Activated CD8-positive, alpha-beta T cell treated with anti-CD3 and anti-CD28 coated beads for 36 hours (primary cell): ENCODE measurements around the gene PECR. TPM values are rescaled to one million over a fixed set of nuclear protein-coding genes. Genes with fewer than 3 reads are reported as not detected.

Experiments
- ATAC-seq: fragments of 200-7000 bp; cut with Tn5 transposase; one replicate; pipeline ENCODE4 v1.10.0; 2021; ENCODE audit warnings: mild to moderate bottlenecking, moderate library complexity
- CTCF ChIA-PET: fragments of 350-600 bp; sonication (Branson Sonifier 250); formaldehyde crosslinking; loops from one replicate; lab custom pipeline; 2021; ENCODE audit warnings: antibody characterized with exemption; lab: Charles Lee
- POLR2A ChIA-PET: fragments of 350-600 bp; sonication (Branson Sonifier 250); formaldehyde crosslinking; loops from one replicate; lab custom pipeline; 2021; ENCODE audit warnings: antibody characterized with exemption; lab: Charles Lee
- DNase-seq: peaks from one replicate; pipeline ENCODE4 v3.0.0-alpha.2; 2020
- H3K27ac Mint-ChIP-seq: one replicate; pipeline ENCODE4 v1.8.0; 2021; ENCODE audit warnings: mild to moderate bottlenecking, mixed read lengths
- H3K27me3 Mint-ChIP-seq: one replicate; pipeline ENCODE4 v1.8.0; 2021; ENCODE audit warnings: mixed read lengths
- H3K36me3 Mint-ChIP-seq: one replicate; pipeline ENCODE4 v1.8.0; 2021; ENCODE audit warnings: low read depth, mixed read lengths
- H3K4me1 Mint-ChIP-seq: one replicate; pipeline ENCODE4 v1.8.0; 2021; ENCODE audit warnings: low read depth, mixed read lengths
- H3K4me3 Mint-ChIP-seq: one replicate; pipeline ENCODE4 v1.8.0; 2021; ENCODE audit warnings: mild to moderate bottlenecking, moderate library complexity, mixed read lengths
- H3K9me3 Mint-ChIP-seq: one replicate; pipeline ENCODE4 v1.8.0; 2021; ENCODE audit warnings: mixed read lengths
- intact Hi-C: fragments of 100-400 bp; cut with micrococcal nuclease; formaldehyde crosslinking; loops from one replicate; pipeline ENCODE4 v1.10.0; 2022
- total RNA-seq, 2 experiments: library from RNA; stranded (reverse); gene quantifications; one replicate each; pipeline ENCODE4 v1.2.3, GENCODE V29; 2021
- TF ChIP-seq, protein P1 (sequence below): fragments of 200-600 bp; IDR thresholded peaks from one replicate; pipeline ENCODE4 v1.8.0; 2022; ENCODE audit warnings: antibody characterized with exemption, mild to moderate bottlenecking

The PECR gene
- total RNA-seq, 2 experiments from 2014 or later, result 21.1 to 22.5 TPM

DNA sequence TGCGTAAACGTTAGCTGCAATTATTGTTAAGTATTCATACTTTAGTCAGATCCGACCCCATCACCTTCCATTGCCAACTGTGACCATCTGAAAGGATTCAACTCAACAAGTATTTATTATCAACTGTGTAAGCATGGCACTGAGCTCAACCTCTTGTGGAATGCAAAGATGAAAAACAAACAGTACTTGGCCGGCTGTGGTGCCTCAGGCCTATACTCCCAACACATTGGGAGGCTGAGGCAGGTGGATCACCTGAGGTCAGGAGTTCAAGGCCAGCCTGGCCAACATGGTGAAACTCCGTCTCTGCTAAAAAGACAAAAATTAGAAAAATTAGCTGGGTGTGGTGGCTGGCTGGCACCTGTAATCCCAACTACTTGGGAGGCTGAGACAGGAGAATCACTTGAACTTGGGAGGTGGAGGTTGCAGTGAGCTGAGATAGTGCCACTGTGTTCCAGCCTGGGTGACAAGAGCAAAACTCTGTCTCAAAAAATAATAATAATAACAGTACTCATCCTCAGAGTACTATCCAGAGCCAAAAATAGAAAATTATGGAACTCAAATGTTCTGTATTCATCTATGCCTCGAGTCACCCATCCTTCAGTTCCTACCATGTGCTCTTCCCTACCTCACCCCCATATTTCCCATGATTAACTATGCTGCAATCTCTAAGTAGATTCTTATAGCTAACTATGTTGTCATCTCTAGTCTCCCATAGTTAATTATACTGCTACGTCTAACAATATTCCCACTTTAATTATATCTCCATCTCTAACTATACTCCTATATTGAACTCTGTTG, 59.6 kb downstream of the PECR start:
- H3K27me3 Mint-ChIP-seq, result no peaks in the 10 kb centered on the region
- no peak for DNase-seq
- POLR2A ChIA-PET, result no interaction called here
- no peak overlapping the region for H3K4me3 Mint-ChIP-seq
- no peaks in the 10 kb centered on the region for H3K36me3 Mint-ChIP-seq
- intact Hi-C loops, result no loop called here
- peaks cover 18% of the 10 kb centered on the region for H3K4me1 Mint-ChIP-seq
- ATAC-seq, result no peak
- no peak overlapping the region for H3K27ac Mint-ChIP-seq
- CTCF ChIA-PET, result interaction anchor here (0.7 to 7.0 kb wide), 11 partner anchors 9 to 101 kb away, joined by 3 to 89 read pairs (median 4); no protein-coding TSS in a partner anchor
- TF ChIP-seq, protein P1, sequence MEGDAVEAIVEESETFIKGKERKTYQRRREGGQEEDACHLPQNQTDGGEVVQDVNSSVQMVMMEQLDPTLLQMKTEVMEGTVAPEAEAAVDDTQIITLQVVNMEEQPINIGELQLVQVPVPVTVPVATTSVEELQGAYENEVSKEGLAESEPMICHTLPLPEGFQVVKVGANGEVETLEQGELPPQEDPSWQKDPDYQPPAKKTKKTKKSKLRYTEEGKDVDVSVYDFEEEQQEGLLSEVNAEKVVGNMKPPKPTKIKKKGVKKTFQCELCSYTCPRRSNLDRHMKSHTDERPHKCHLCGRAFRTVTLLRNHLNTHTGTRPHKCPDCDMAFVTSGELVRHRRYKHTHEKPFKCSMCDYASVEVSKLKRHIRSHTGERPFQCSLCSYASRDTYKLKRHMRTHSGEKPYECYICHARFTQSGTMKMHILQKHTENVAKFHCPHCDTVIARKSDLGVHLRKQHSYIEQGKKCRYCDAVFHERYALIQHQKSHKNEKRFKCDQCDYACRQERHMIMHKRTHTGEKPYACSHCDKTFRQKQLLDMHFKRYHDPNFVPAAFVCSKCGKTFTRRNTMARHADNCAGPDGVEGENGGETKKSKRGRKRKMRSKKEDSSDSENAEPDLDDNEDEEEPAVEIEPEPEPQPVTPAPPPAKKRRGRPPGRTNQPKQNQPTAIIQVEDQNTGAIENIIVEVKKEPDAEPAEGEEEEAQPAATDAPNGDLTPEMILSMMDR, result no peak
- peaks cover 3% of the 10 kb centered on the region for H3K9me3 Mint-ChIP-seq

DNA sequence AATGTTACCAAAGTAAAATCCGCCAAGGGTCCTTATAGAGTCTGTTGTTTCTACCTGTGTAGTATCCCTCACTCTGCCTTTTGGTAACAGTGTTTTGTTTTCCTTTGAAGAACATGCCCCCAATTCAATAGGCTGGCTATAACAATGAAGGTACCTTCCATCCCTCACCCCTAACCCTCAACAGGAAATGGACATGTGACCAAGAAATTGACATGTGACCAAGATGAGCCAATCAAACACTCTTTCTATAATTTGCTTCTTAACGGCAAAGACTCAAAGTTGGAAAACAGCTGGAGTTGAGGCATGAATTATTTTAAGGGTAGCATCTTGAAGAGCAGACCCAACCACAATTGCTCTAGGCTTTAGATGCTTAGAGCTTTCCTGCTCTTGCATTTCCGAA, 62.9 kb downstream of the PECR start:
- ATAC-seq, result no peak
- Mint-ChIP-seq H3K27ac (peak overlapping the region; percentile 28), H3K27me3 (no peaks in the 10 kb centered on the region), H3K4me1 (peaks cover 48% of the 10 kb centered on the region), H3K4me3 (no peak overlapping the region), H3K36me3 (no peaks in the 10 kb centered on the region), H3K9me3 (peaks cover 3% of the 10 kb centered on the region)
- POLR2A ChIA-PET, result interaction anchor here (1.9 kb wide), 1 partner anchor 13 kb away, joined by 7 read pairs; no protein-coding TSS in a partner anchor
- CTCF ChIA-PET, result interaction anchor here (1.2 to 6.4 kb wide), 3 partner anchors 13 to 92 kb away, joined by 3 to 67 read pairs (median 5); no protein-coding TSS in a partner anchor
- intact Hi-C loops, result no loop called here
- TF ChIP-seq, protein P1, result no peak
- no peak for DNase-seq

DNA sequence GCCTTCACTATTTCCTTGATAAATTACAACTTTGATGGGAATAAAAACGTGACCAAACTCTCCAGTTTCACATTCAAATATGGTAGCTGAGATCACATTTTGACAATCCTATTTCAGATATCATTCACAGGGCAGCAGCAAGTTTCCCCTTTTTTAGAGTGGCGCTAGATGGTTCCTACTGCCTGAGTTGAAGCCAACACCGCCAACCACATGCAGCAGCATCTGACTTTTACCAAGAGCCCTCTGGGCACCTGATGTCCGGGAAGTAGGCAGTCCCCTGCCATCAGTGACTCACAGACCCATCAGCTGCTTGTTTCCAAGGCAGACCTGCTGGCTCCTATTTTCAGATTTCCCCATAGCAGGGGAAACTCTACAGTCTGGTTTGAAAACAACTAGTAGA, 64.2 kb downstream of the PECR start:
- H3K27ac Mint-ChIP-seq, result peak overlapping the region; percentile 83
- ATAC-seq, result peak; percentile 17

DNA sequence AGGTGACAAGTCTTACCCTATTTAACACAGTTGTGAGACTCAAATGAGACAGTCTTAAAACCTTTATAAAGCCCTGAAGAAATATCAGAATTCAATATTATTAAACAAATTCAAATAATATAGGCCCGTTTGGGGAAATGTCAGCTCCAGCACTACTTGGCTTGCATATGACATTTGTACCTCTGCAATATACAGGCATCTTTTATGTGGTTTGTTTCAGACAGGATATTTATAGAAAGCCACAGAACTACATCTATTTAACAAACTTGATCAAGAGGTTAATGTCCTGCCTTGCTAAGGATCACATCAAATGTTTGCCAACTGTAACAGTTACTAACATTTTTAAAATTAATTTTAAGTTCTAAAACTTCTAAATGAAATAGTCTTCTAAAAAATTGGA, 65.0 kb downstream of the PECR start:
- ATAC-seq, result no peak
- Mint-ChIP-seq H3K9me3 (peaks cover 3% of the 10 kb centered on the region), H3K36me3 (no peaks in the 10 kb centered on the region), H3K4me1 (peaks cover 54% of the 10 kb centered on the region), H3K4me3 (no peak overlapping the region), H3K27me3 (no peaks in the 10 kb centered on the region), H3K27ac (peak overlapping the region; percentile 89)
- TF ChIP-seq, protein P1, result no peak
- ChIA-PET POLR2A (interaction anchor here (1.1 to 1.8 kb wide), 5 partner anchors 18 to 705 kb away, joined by 3 to 8 read pairs (median 3); partner anchors contain the start of gene ATIC), CTCF (interaction anchor here (0.6 to 6.4 kb wide), 10 partner anchors 9 to 341 kb away, joined by 3 to 67 read pairs (median 4); no protein-coding TSS in a partner anchor)
- no peak for DNase-seq
- intact Hi-C loops, result no loop called here

More for the DNA sequence above, 64.2 kb downstream of the PECR start:
- CTCF ChIA-PET, result interaction anchor here (0.6 to 6.4 kb wide), 9 partner anchors 8 to 340 kb away, joined by 3 to 67 read pairs (median 3); no protein-coding TSS in a partner anchor
- intact Hi-C loops, result no loop called here
- peak overlapping the region; percentile 3 for H3K4me3 Mint-ChIP-seq
- H3K27me3 Mint-ChIP-seq, result no peaks in the 10 kb centered on the region
- POLR2A ChIA-PET, result interaction anchor here (0.7 to 1.9 kb wide), 3 partner anchors 14 to 30 kb away, joined by 3 to 7 read pairs (median 5); no protein-coding TSS in a partner anchor
- TF ChIP-seq, protein P1, result no peak
- peaks cover 3% of the 10 kb centered on the region for H3K9me3 Mint-ChIP-seq
- no peaks in the 10 kb centered on the region for H3K36me3 Mint-ChIP-seq
- peak; percentile 76 for DNase-seq
- H3K4me1 Mint-ChIP-seq, result peaks cover 50% of the 10 kb centered on the region
